ENCODE measurements around the gene HOPX.

- TF ChIP-seq CTCF (IDR thresholded peaks at IDR 0.05; ENCODE audit: control extremely low read depth in 1 of 3, insufficient read depth in 1 of 3, low read depth in 1 of 3, low read length in 3 of 3) (no peak), USF2 (IDR thresholded peaks at IDR 0.05; ENCODE audit: low read length) (no peak), ATF2 (IDR thresholded peaks at IDR 0.05; ENCODE audit: low read length) (no peak)
Observed at GRCh38 chr4:56627375-56627774, 53.7 kb downstream of the HOPX start.

Measured in H1 (cell line).